Activated effector memory CD4-positive, alpha-beta T cell treated with Interleukin-2 at 50 U/mL for 16 hours (primary cell): ENCODE measurements around the gene ISG15.

Source experiments
- DNase-seq: peaks from one replicate; pipeline ENCODE4 v3.0.0-alpha.2; 2020

Gene ISG15

GRCh38 chr1:1013105-1013921 lies at the start of gene ISG15:
Gene ISG15, plus strand, starts transcription at chr1:1013497. Its CDS starts 77 bp downstream, at chr1:1013574.
- DNase-seq = peak; percentile 84

GRCh38 chr1:963746-964525 lies 49.4 kb upstream of the ISG15 start:
- no peak for DNase-seq

- no peak for DNase-seq
Observed at GRCh38 chr1:964691-965525, 48.4 kb upstream of the ISG15 start.

GRCh38 chr1:965526-966134 lies 47.7 kb upstream of the ISG15 start:
- no peak for DNase-seq

GRCh38 chr1:966135-966703 lies 47.1 kb upstream of the ISG15 start, which contains the start of gene PLEKHN1:
Gene PLEKHN1, plus strand, starts transcription at chr1:966482. Its CDS starts 50 bp downstream, at chr1:966532.
- DNase-seq = peak; percentile 15

- peak; percentile 77 for DNase-seq
Observed at GRCh38 chr1:966704-967300, 46.5 kb upstream of the ISG15 start.

GRCh38 chr1:967466-968343 lies 45.6 kb upstream of the ISG15 start:
- no peak for DNase-seq

GRCh38 chr1:969260-969855 lies 43.9 kb upstream of the ISG15 start:
- no peak for DNase-seq

GRCh38 chr1:970242-970972 lies 42.9 kb upstream of the ISG15 start:
- no peak for DNase-seq

- DNase-seq = no peak
Observed at GRCh38 chr1:970973-971730, 42.1 kb upstream of the ISG15 start.

GRCh38 chr1:971751-972506 lies 41.4 kb upstream of the ISG15 start:
- no peak for DNase-seq

- no peak for DNase-seq
Observed at GRCh38 chr1:972726-973458, 40.4 kb upstream of the ISG15 start.

GRCh38 chr1:973459-974292 lies 39.6 kb upstream of the ISG15 start:
- no peak for DNase-seq

- DNase-seq = no peak
Observed at GRCh38 chr1:974293-974640, 39.0 kb upstream of the ISG15 start.

GRCh38 chr1:974687-975328 lies 38.5 kb upstream of the ISG15 start:
- no peak for DNase-seq

- no peak for DNase-seq
Observed at GRCh38 chr1:975365-975764, 37.9 kb upstream of the ISG15 start.
